ACHN (cell line): ENCODE data around the gene PNLIPRP2.

Experiments
- DNase-seq: peaks from one replicate; pipeline ENCODE4 v3.0.0-alpha.2; 2015
- in situ Hi-C: cut with HindIII; loops from 2 replicates; pipeline ENCODE4 v1.10.0; 2017; ENCODE audit warnings: low sequenced_read_pairs, low pct_ligation_motif_present, low pct_unique_long_range_greater_than_20kb

The PNLIPRP2 gene

GRCh38 chr10:116690356-116691322, 69.9 kb downstream of the PNLIPRP2 start:
- DNase-seq: no peak
- in situ Hi-C loops: loop anchor here (25.0 kb wide), 1 partner anchor 97 kb away; no protein-coding TSS in a partner anchor

GRCh38 chr10:116691635-116692034, 70.9 kb downstream of the PNLIPRP2 start:
- in situ Hi-C loops: loop anchor here (25.0 kb wide), 1 partner anchor 96 kb away; no protein-coding TSS in a partner anchor

GRCh38 chr10:116692225-116692624, 71.5 kb downstream of the PNLIPRP2 start:
- no peak for DNase-seq
- in situ Hi-C loops: loop anchor here (25.0 kb wide), 1 partner anchor 95 kb away; no protein-coding TSS in a partner anchor

More at GRCh38 chr10:116691635-116692034, 70.9 kb downstream of the PNLIPRP2 start:
- no peak for DNase-seq

GRCh38 chr10:116694243-116694926, 73.6 kb downstream of the PNLIPRP2 start:
- peak; percentile 25 for DNase-seq
- in situ Hi-C loops: loop anchor here (25.0 kb wide), 1 partner anchor 93 kb away; no protein-coding TSS in a partner anchor
